Natural killer cell (primary cell): ENCODE measurements around the gene GYS1. TPM values are rescaled to one million over a fixed set of nuclear protein-coding genes. Genes with fewer than 3 reads are reported as not detected.

Experiments
- ATAC-seq, 3 donors: fragments of 150-1000 bp in 2 of 3; fragments of 200-7000 bp in 1 of 3; cut with Tn5 transposase; 1 replicate in 1 of 3; 2 replicates in 2 of 3; pipeline ENCODE4 v1.10.0; 2021; ENCODE audit warnings: mild to moderate bottlenecking in 2 of 3, moderate library complexity in 2 of 3
- DNase-seq, 2 donors: peaks; one replicate each; pipeline versions ENCODE4 v3.0.0 to v3.0.0-alpha.2; 2013 to 2021; ENCODE audit warnings: mixed read lengths in 1 of 2
- H3K27ac ChIP-seq: one replicate; pipeline ENCODE4 v1.5.1; 2013; ENCODE audit warnings: mild to moderate bottlenecking, low read length
- H3K27me3 ChIP-seq: one replicate; pipeline ENCODE4 v1.6.1; 2013; ENCODE audit warnings: low read length; ENCODE audit not compliant: control insufficient read depth, insufficient read depth
- H3K36me3 ChIP-seq: one replicate; pipeline ENCODE4 v1.6.1; 2013; ENCODE audit warnings: low read length; ENCODE audit not compliant: control insufficient read depth, insufficient read depth
- H3K4me1 ChIP-seq: one replicate; pipeline ENCODE4 v1.6.1; 2013; ENCODE audit warnings: low read length; ENCODE audit not compliant: control insufficient read depth, insufficient read depth
- H3K4me3 ChIP-seq: one replicate; pipeline ENCODE4 v1.5.1; 2013; ENCODE audit warnings: low read length
- H3K9me3 ChIP-seq: one replicate; pipeline ENCODE4 v1.6.1; 2013; ENCODE audit warnings: low read length; ENCODE audit not compliant: control insufficient read depth, insufficient read depth
- H3K27ac Mint-ChIP-seq, 2 donors: one replicate each; pipeline ENCODE4 v1.8.0; 2022; ENCODE audit warnings: mild to moderate bottlenecking in 2 of 2, mixed read lengths in 2 of 2, moderate library complexity in 1 of 2
- H3K27me3 Mint-ChIP-seq, 2 donors: one replicate each; pipeline ENCODE4 v1.8.0; 2022; ENCODE audit warnings: low read depth in 2 of 2, mixed read lengths in 2 of 2
- H3K36me3 Mint-ChIP-seq: one replicate; pipeline ENCODE4 v1.8.0; 2022; ENCODE audit warnings: mixed read lengths
- H3K4me1 Mint-ChIP-seq, 2 donors: one replicate each; pipeline ENCODE4 v1.8.0; 2022; ENCODE audit warnings: mixed read lengths in 2 of 2
- H3K4me3 Mint-ChIP-seq: one replicate; pipeline ENCODE4 v1.8.0; 2022; ENCODE audit warnings: mild to moderate bottlenecking, moderate library complexity, mixed read lengths
- H3K9me3 Mint-ChIP-seq, 2 donors: one replicate each; pipeline ENCODE4 v1.8.0; 2022; ENCODE audit warnings: mixed read lengths in 2 of 2
- CTCF ChIP-seq: fragments of 200-600 bp; IDR thresholded peaks from one replicate; pipeline ENCODE4 v1.8.0; 2022; ENCODE audit warnings: antibody characterized with exemption
- WGBS: methylation state at CpG from one replicate; pipeline ENCODE4 v1.1.7; 2013; ENCODE audit warnings: missing lambda C conversion rate; ENCODE audit not compliant: insufficient coverage; 5-methylcytosine and 5-hydroxymethylcytosine counted together
- intact Hi-C: fragments of 100-400 bp; cut with micrococcal nuclease; formaldehyde crosslinking; loops from one replicate; pipeline ENCODE4 v1.14.2; 2022
- total RNA-seq, 4 donors: library from RNA; stranded (reverse); fragments of 120-200 nt in 1 of 4; gene quantifications; one replicate each; pipeline versions ENCODE4 v1.2.3 to v1.2.4, GENCODE V29; 2013 to 2022

The GYS1 gene
- total RNA-seq, 3 donors from 2014 or later (not counting 1 experiment from before 2014, with no cell fraction given) = 31.6 to 34.5 (median 34.4) TPM

- no peak for ATAC-seq
- Histone ChIP-seq H3K4me1 (no peaks in the 10 kb centered on the region), H3K36me3 (peaks cover 55% of the 10 kb centered on the region), H3K27me3 (no peaks in the 10 kb centered on the region), H3K27ac (no peak overlapping the region), H3K4me3 (no peak overlapping the region), H3K9me3 (no peaks in the 10 kb centered on the region)
- intact Hi-C loops = no loop called here
- Mint-ChIP-seq H3K4me3 (no peak overlapping the region), H3K27me3 (no peaks in the 10 kb centered on the region), H3K36me3 (no peaks in the 10 kb centered on the region), H3K27ac (no peak overlapping the region), H3K4me1 (no peaks in the 10 kb centered on the region), H3K9me3 (no peaks in the 10 kb centered on the region)
- 98% methylated on average over 22 of the region's 22 CpGs for WGBS
- no peak for DNase-seq
- TF ChIP-seq CTCF = no peak
Observed at GRCh38 chr19:49006905-49007304, 13.8 kb upstream of the GYS1 start.

DNA sequence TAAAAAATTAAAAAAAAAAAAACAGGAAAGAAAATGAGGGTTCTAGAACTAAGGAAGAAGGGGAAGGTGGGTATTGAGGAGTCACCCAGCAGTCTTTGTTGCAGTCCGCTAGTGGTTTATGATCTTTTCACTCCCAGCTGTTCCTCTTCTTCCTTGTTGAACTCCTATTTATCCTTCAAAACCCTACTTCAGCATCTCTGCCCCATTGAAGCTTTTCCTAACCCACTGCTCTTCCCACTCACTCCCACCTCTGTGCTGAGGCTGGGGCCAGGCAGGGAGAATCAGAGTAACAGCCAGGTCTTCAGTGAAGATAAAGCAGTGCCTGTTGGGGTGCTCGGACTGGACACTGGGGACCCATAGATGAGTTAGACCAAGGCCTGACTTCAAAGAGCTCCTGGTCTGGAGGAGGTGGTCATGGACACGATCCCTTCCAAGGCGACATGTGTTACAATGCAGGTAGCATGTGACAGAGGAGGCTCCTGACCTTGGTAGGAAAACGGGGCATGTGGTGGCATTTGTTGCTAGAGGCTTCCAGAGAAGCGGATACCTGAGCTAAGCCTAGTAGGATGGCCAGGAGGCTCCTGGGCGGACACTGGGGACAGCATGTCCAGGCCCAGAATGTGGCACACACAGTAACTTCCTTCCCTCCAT lies 12.0 kb upstream of the GYS1 start:
- Histone ChIP-seq H3K4me3 (no peak overlapping the region), H3K27me3 (no peaks in the 10 kb centered on the region), H3K27ac (no peak overlapping the region), H3K4me1 (no peaks in the 10 kb centered on the region), H3K9me3 (no peaks in the 10 kb centered on the region), H3K36me3 (peaks cover 39% of the 10 kb centered on the region)
- Mint-ChIP-seq H3K4me1 (no peaks in the 10 kb centered on the region), H3K27me3 (no peaks in the 10 kb centered on the region), H3K9me3 (no peaks in the 10 kb centered on the region), H3K4me3 (no peak overlapping the region), H3K36me3 (no peaks in the 10 kb centered on the region), H3K27ac (no peak overlapping the region)
- no peak for TF ChIP-seq CTCF
- intact Hi-C loops = no loop called here
- DNase-seq (no peak), ATAC-seq (no peak)
- 96% methylated on average over 7 of the region's 7 CpGs for WGBS

- Mint-ChIP-seq H3K36me3 (no peaks in the 10 kb centered on the region), H3K9me3 (no peaks in the 10 kb centered on the region), H3K27ac (no peak overlapping the region), H3K4me1 (no peaks in the 10 kb centered on the region), H3K4me3 (no peak overlapping the region), H3K27me3 (no peaks in the 10 kb centered on the region)
- DNase-seq (no peak), ATAC-seq (no peak)
- Histone ChIP-seq H3K27ac (no peak overlapping the region), H3K4me3 (no peak overlapping the region), H3K4me1 (no peaks in the 10 kb centered on the region), H3K36me3 (peaks cover 30% of the 10 kb centered on the region), H3K9me3 (no peaks in the 10 kb centered on the region), H3K27me3 (no peaks in the 10 kb centered on the region)
- 96% methylated on average over 15 of the region's 15 CpGs for WGBS
- intact Hi-C loops = no loop called here
- no peak for TF ChIP-seq CTCF
Observed at GRCh38 chr19:49004133-49004532, 11.0 kb upstream of the GYS1 start.
